ENCODE measurements around the gene LRRTM2. TPM values are rescaled to one million over a fixed set of nuclear protein-coding genes. Genes with fewer than 3 reads are reported as not detected.
A peak's percentile ranks its signal among the peaks of the same experiment; 100 is the strongest.

Gene LRRTM2
- total RNA-seq, 4 donors from 2014 or later: under 0.01 to 1.4 (median 0.55) TPM; not detected in 1

- no peak overlapping the region for H3K27ac ChIP-seq
- H3K4me3 ChIP-seq: no peak overlapping the region
- TF ChIP-seq POLR2A (IDR thresholded peaks at IDR 0.05): no peak
- TF ChIP-seq CTCF (IDR thresholded peaks at IDR 0.05): no peak
- H3K4me1 ChIP-seq: peaks cover 0 to 13% of the 10 kb centered on the region in 2 donors
- no peaks in the 10 kb centered on the region for H3K36me3 ChIP-seq
- DNase-seq: no peak
- H3K27me3 ChIP-seq: no peaks in the 10 kb centered on the region
- no peaks in the 10 kb centered on the region for H3K9me3 ChIP-seq
- intact Hi-C loops (cut with DNase I; ENCODE audit: low total_unique reads): no loop called here
Measured at GRCh38 chr5:138853132-138853531, 22.0 kb downstream of the LRRTM2 start.

- Histone ChIP-seq H3K27me3 (no peaks in the 10 kb centered on the region), H3K9me3 (no peaks in the 10 kb centered on the region), H3K4me1 (peaks cover 0 to 18% of the 10 kb centered on the region in 2 donors), H3K4me3 (no peak overlapping the region), H3K27ac (no peak overlapping the region), H3K36me3 (no peaks in the 10 kb centered on the region)
- no peak for DNase-seq
- intact Hi-C loops (cut with DNase I; ENCODE audit: low total_unique reads): no loop called here
- no peak for TF ChIP-seq CTCF (IDR thresholded peaks at IDR 0.05)
- no peak for TF ChIP-seq POLR2A (IDR thresholded peaks at IDR 0.05)
Measured at GRCh38 chr5:138850865-138851435, 24.2 kb downstream of the LRRTM2 start.

- no peaks in the 10 kb centered on the region for H3K27me3 ChIP-seq
- no peak overlapping the region for H3K4me3 ChIP-seq
- no peak for DNase-seq
- peaks cover 2 to 19% of the 10 kb centered on the region in 2 donors for H3K4me1 ChIP-seq
- no peak for TF ChIP-seq CTCF (IDR thresholded peaks at IDR 0.05)
- no peak for TF ChIP-seq POLR2A (IDR thresholded peaks at IDR 0.05)
- peak overlapping the region; percentile 30 to 33 for H3K27ac ChIP-seq
- intact Hi-C loops (cut with DNase I; ENCODE audit: low total_unique reads): no loop called here
- H3K36me3 ChIP-seq: no peaks in the 10 kb centered on the region
- H3K9me3 ChIP-seq: no peaks in the 10 kb centered on the region
Measured at GRCh38 chr5:138849882-138850281, 25.3 kb downstream of the LRRTM2 start.

- H3K4me1 ChIP-seq: peaks cover 5 to 24% of the 10 kb centered on the region in 2 donors
- H3K4me3 ChIP-seq: no peak overlapping the region
- TF ChIP-seq CTCF (IDR thresholded peaks at IDR 0.05) (no peak), POLR2A (IDR thresholded peaks at IDR 0.05) (no peak)
- DNase-seq: no peak
- no peaks in the 10 kb centered on the region for H3K9me3 ChIP-seq
- H3K36me3 ChIP-seq: no peaks in the 10 kb centered on the region
- intact Hi-C loops (cut with DNase I; ENCODE audit: low total_unique reads): no loop called here
- no peaks in the 10 kb centered on the region for H3K27me3 ChIP-seq
- H3K27ac ChIP-seq: peak overlapping the region; percentile 15 to 33
Measured at GRCh38 chr5:138849439-138849838, 25.7 kb downstream of the LRRTM2 start.

GRCh38 chr5:138844812-138845513 is 30.2 kb downstream of the LRRTM2 start:
- H3K27ac ChIP-seq: peak overlapping the region; percentile 33 to 38
- H3K4me1 ChIP-seq: peaks cover 5 to 41% of the 10 kb centered on the region in 2 donors
- no peaks in the 10 kb centered on the region for H3K36me3 ChIP-seq
- intact Hi-C loops (cut with DNase I; ENCODE audit: low total_unique reads): no loop called here
- DNase-seq: no peak
- no peaks in the 10 kb centered on the region for H3K9me3 ChIP-seq
- no peaks in the 10 kb centered on the region for H3K27me3 ChIP-seq
- no peak overlapping the region for H3K4me3 ChIP-seq
- TF ChIP-seq CTCF (IDR thresholded peaks at IDR 0.05) (no peak), POLR2A (IDR thresholded peaks at IDR 0.05) (no peak)

Measured in uterus (tissue), 4 donors.